OCI-LY7 (cell line): ENCODE measurements around the gene APBB2. TPM values are rescaled to one million over a fixed set of nuclear protein-coding genes. Genes with fewer than 3 reads are reported as not detected.

ENCODE experiments used
- BruUV-seq: library from RNA; stranded (reverse); fragments of 400-500 nt; replicated peaks from 2 replicates; lab custom pipeline; 2021; lab: Mats Ljungman, UMichigan
- CTCF ChIA-PET: fragments of 300-600 bp; sonication (Branson Sonifier 250); formaldehyde crosslinking; loops from one replicate; lab custom pipeline; 2022; ENCODE audit warnings: antibody characterized with exemption; ENCODE audit not compliant: unreplicated experiment; lab: Charles Lee
- POLR2A ChIA-PET: fragments of 300-600 bp; sonication (Branson Sonifier 250); formaldehyde crosslinking; loops from one replicate; lab custom pipeline; 2022; ENCODE audit warnings: antibody characterized with exemption; lab: Charles Lee
- DNase-seq: peaks from one replicate; pipeline ENCODE4 v3.0.0-alpha.2; 2015; ENCODE audit warnings: low spot score
- H2AFZ ChIP-seq: fragments of 200-600 bp; sonication (generic), shearing (Covaris generic); 2 replicates; pipeline ENCODE4 v1.6.1; 2014; ENCODE audit warnings: mild to moderate bottlenecking, antibody characterized with exemption, low read length, moderate library complexity
- H3K27ac ChIP-seq: fragments of 200-600 bp; sonication (generic); 2 replicates; pipeline ENCODE4 v1.5.1; 2014; ENCODE audit warnings: mixed run types, low read depth, mild to moderate bottlenecking, moderate library complexity, low read length, inconsistent platforms; ENCODE audit not compliant: poor library complexity, severe bottlenecking
- H3K36me3 ChIP-seq: fragments of 200-600 bp; sonication (generic); 2 replicates; pipeline ENCODE4 v1.6.1; 2014; ENCODE audit warnings: mild to moderate bottlenecking, antibody characterized with exemption, low read length, moderate library complexity, mixed read lengths; ENCODE audit not compliant: insufficient read depth
- H3K4me1 ChIP-seq: fragments of 200-600 bp; sonication (generic); 2 replicates; pipeline ENCODE4 v1.5.1; 2014; ENCODE audit warnings: mild to moderate bottlenecking, low read length; ENCODE audit not compliant: insufficient read depth, poor library complexity, severe bottlenecking
- H3K4me2 ChIP-seq: fragments of 200-600 bp; sonication (generic); 2 replicates; pipeline ENCODE4 v1.6.1; 2014; ENCODE audit warnings: mild to moderate bottlenecking, low read length
- H3K4me3 ChIP-seq: fragments of 200-600 bp; sonication (generic); 2 replicates; pipeline ENCODE4 v1.5.1; 2014; ENCODE audit warnings: mild to moderate bottlenecking, low read depth, low read length; ENCODE audit not compliant: poor library complexity, severe bottlenecking
- H3K79me2 ChIP-seq: fragments of 200-600 bp; sonication (generic); 2 replicates; pipeline ENCODE4 v1.6.1; 2016; ENCODE audit warnings: low read depth, mild to moderate bottlenecking, low read length, moderate library complexity, mixed read lengths; ENCODE audit not compliant: insufficient read depth
- H3K9me2 ChIP-seq: fragments of 200-600 bp; sonication (generic); 2 replicates; pipeline ENCODE4 v1.6.1; 2016; ENCODE audit warnings: mild to moderate bottlenecking, low read length, mixed read lengths; ENCODE audit not compliant: insufficient read depth
- H3K9me3 ChIP-seq: fragments of 200-600 bp; sonication (generic); 2 replicates; pipeline ENCODE4 v1.6.1; 2014; ENCODE audit warnings: mild to moderate bottlenecking, mixed run types, low read length, mixed read lengths
- H4K20me1 ChIP-seq: fragments of 200-600 bp; sonication (generic); 2 replicates; pipeline ENCODE4 v1.6.1; 2014; ENCODE audit warnings: mild to moderate bottlenecking, antibody characterized with exemption, low read length, moderate library complexity, mixed read lengths; ENCODE audit not compliant: insufficient read depth
- CTCF ChIP-seq: fragments of 200-600 bp; sonication (generic); conservative IDR thresholded peaks from 2 replicates; pipeline ENCODE4 v1.5.1; 2014; ENCODE audit warnings: mild to moderate bottlenecking, antibody characterized with exemption, low read length, moderate library complexity, mixed read lengths
- EZH2phosphoT487 ChIP-seq: fragments of 200-600 bp; sonication (generic); IDR thresholded peaks from 2 replicates; pipeline ENCODE4 v1.6.1; 2018; ENCODE audit warnings: low read depth, borderline replicate concordance, mild to moderate bottlenecking, mixed run types, antibody characterized with exemption, low read length, moderate library complexity, mixed read lengths
- intact Hi-C: fragments of 100-400 bp; cut with micrococcal nuclease; formaldehyde crosslinking; loops from one replicate; pipeline ENCODE4 v1.10.0; 2022; ENCODE audit not compliant: unreplicated experiment
- total RNA-seq, 2 experiments: library from RNA; depleted of rRNA in 1 of 2; stranded (reverse); fragments of >200 nt in 1 of 2; shearing (Covaris generic) in 1 of 2; gene quantifications; 2 replicates each; pipeline ENCODE4 v1.2.3, GENCODE V29; 2014 to 2022

The APBB2 gene
- total RNA-seq, 2 experiments from 2014 or later, result 66.4 to 88.5 TPM

- Histone ChIP-seq H3K9me3 (no peaks in the 10 kb centered on the region), H4K20me1 (no peaks in the 10 kb centered on the region), H3K4me1 (no peaks in the 10 kb centered on the region), H2AFZ (no peak overlapping the region), H3K79me2 (no peaks in the 10 kb centered on the region), H3K27ac (no peak overlapping the region), H3K4me2 (no peak overlapping the region), H3K4me3 (no peak overlapping the region), H3K9me2 (no peaks in the 10 kb centered on the region), H3K36me3 (no peaks in the 10 kb centered on the region)
- ChIA-PET CTCF (interaction anchor here (0.7 kb wide), 1 partner anchor 708 kb away, joined by 3 read pairs; no protein-coding TSS in a partner anchor), POLR2A (no interaction called here)
- TF ChIP-seq EZH2phosphoT487 (no peak), CTCF (no peak)
- DNase-seq, result no peak
- no TSS peak for BruUV-seq
- intact Hi-C loops, result no loop called here
Observed at GRCh38 chr4:40915318-40916217, 298.8 kb downstream of the APBB2 start.

DNA sequence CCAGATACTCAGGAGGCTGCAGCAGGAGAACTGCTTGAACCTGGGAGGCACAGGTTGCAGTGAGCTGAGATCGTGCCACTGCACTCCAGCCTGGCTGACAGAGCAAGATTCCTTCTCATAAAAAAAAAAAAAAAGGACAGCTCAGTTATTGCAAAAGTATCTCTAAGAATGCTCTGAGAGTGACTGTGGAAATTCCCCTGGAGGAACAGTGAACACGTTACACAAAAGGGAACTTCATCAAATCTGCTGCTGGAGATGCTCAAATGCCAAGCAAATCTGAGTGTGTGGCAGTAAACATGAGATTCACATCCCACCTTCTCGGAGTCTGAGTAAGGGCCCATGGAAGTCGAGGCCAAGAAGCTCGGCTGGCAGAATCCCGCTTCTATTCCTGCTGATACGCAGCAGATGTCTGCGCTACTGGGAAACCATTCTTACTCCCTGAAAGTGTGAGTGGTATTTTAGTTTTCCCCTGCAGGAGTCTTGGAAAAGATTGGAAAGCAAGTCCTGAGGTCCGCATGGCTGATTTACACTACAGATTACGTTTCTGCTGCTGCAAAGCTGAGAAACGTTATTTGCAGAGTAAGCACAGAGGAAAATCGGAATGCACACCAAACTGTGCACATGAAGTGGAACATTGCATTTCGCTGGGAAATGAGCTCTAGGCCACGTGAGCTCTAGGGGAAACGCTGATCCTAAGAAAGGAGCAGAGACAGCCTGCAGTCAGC is 301.7 kb downstream of the APBB2 start:
- no peaks in the 10 kb centered on the region for H3K79me2 ChIP-seq
- H3K27ac ChIP-seq, result no peak overlapping the region
- TF ChIP-seq EZH2phosphoT487 (no peak), CTCF (no peak)
- no TSS peak for BruUV-seq
- ChIA-PET POLR2A (interaction anchor here (0.6 kb wide), 1 partner anchor 705 kb away, joined by 4 read pairs; no protein-coding TSS in a partner anchor), CTCF (no interaction called here)
- DNase-seq, result no peak
- H3K9me2 ChIP-seq, result no peaks in the 10 kb centered on the region
- no peak overlapping the region for H2AFZ ChIP-seq
- no peak overlapping the region for H3K4me3 ChIP-seq
- peaks cover 5% of the 10 kb centered on the region for H3K4me1 ChIP-seq
- intact Hi-C loops, result no loop called here
- H3K9me3 ChIP-seq, result no peaks in the 10 kb centered on the region
- H3K4me2 ChIP-seq, result no peak overlapping the region
- no peaks in the 10 kb centered on the region for H4K20me1 ChIP-seq
- H3K36me3 ChIP-seq, result no peaks in the 10 kb centered on the region
